Fibroblast of mammary gland (primary cell): ENCODE results near the gene LBH.

Experiments used
- DNase-seq: peaks from one replicate; pipeline ENCODE4 v3.0.0-alpha.2; 2010; ENCODE audit warnings: low read depth
- H3K4me3 ChIP-seq: 2 replicates; pipeline ENCODE4 v1.5.1; 2011; ENCODE audit warnings: low read depth, mild to moderate bottlenecking, low read length, moderate library complexity; ENCODE audit not compliant: control insufficient read depth
- TF ChIP-seq, protein P1 (sequence below): conservative IDR thresholded peaks from 2 replicates; pipeline ENCODE4 v1.5.1; 2011; ENCODE audit warnings: low read depth, low read length, inconsistent platforms; ENCODE audit not compliant: control insufficient read depth, insufficient read depth

LBH gene

DNA sequence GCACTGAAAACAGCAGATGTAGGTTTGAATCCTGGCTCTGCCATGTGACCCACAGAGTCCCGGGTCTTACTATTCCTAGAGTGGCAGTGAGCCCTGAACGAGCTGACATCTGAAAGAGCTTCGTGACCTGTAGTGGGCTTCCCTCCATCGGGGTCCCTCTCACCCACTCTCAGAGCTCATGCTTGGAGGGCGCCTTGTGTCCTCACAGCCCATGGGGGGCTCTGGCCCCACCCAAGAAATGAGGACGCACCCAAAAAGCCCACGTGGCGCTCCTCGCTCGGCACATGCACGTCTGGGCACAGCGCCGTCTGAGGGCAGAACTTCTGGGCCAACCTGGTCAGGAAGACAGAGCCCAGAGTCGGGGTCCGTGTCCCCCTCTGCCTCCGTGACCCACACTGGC is 23.7 kb downstream of the LBH start:
- no peak overlapping the region for H3K4me3 ChIP-seq
- TF ChIP-seq, protein P1, sequence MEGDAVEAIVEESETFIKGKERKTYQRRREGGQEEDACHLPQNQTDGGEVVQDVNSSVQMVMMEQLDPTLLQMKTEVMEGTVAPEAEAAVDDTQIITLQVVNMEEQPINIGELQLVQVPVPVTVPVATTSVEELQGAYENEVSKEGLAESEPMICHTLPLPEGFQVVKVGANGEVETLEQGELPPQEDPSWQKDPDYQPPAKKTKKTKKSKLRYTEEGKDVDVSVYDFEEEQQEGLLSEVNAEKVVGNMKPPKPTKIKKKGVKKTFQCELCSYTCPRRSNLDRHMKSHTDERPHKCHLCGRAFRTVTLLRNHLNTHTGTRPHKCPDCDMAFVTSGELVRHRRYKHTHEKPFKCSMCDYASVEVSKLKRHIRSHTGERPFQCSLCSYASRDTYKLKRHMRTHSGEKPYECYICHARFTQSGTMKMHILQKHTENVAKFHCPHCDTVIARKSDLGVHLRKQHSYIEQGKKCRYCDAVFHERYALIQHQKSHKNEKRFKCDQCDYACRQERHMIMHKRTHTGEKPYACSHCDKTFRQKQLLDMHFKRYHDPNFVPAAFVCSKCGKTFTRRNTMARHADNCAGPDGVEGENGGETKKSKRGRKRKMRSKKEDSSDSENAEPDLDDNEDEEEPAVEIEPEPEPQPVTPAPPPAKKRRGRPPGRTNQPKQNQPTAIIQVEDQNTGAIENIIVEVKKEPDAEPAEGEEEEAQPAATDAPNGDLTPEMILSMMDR = no peak
- no peak for DNase-seq

DNA sequence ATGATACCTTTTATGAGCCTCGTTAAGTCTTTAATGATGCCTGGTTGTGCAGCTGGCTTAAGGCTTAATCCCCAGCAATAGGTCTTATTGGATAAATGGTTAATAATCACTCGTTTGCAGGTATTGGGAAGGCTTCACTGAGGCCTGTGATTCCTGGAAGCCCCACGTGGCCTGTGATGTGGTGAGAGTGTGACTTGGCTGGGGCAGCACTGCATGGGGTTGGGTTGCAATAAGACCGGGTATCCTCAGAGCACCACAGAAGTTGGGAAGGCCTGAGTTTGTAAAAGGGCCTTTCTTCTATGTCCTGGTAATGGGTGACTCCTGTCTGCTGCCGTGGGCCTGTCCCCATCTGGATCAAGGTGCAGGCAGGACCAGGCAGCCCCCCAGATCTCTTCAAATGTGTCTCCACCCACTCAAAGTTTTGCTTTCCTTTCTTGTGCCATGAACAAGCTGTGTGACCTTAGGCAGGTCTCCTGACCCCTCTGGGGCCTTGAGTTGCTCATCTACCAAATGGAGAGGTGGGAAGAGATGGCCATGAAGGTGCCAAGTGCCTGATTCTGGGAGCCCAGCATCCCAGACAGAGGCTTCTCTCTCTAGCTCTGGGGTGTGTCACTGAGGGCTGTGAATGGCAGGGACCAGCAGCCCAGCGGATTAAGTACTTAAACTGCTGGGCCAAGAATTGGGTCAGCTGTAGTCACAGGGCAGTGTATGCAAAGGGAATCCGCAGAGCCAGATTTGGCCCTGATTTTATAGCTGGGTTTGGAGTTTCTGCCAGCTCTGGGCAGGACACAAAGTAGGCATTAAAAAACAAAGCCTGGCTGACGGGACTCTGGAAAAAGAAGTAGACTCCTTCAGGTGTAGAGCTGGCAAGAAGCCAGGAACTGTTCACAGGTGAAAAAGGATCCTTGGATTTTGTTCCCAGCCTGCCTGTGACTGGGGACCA is 24.4 kb downstream of the LBH start:
- DNase-seq = no peak
- TF ChIP-seq, protein P1 = no peak
- no peak overlapping the region for H3K4me3 ChIP-seq

DNA sequence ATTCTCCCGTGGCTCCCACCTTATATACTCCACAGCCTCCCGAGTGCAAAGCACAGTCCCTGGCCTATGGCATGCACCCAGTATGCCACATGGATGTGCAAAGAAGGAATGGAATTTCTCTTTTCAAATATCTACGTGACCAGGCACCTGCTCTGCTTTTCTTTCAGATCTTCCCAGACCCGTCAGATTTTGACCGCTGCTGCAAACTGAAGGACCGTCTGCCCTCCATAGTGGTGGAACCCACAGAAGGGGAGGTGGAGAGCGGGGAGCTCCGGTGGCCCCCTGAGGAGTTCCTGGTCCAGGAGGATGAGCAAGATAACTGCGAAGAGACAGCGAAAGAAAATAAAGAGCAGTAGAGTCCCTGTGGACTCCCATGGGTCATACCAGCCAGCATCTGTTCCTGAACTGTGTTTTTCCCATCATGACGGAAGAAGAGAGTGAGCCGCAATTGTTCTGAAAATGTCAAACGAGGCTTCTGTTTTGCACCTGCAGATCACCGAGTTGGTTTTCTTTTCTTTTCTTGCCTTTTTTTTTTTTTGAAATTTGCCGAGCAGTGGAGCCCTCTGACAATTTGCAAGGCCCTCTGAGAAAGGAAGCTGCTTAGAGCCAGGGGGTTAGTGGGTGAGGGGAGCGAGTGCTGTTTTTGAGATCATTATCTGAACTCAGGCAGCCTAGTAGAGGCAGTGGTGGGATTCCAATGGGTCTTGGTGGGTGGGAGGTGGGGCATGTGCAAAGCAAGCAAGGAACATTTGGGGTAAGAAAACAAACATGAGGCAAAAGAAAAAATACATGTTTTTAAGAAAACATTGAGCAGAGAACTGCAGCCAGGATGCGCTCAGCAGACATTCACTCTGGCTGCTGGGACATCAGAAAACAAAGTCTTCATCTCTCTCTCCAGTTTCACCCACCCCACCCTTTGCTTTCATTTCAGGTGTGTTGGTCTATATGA is 26.2 kb downstream of the LBH start:
- H3K4me3 ChIP-seq = no peak overlapping the region
- TF ChIP-seq, protein P1 = no peak

DNA sequence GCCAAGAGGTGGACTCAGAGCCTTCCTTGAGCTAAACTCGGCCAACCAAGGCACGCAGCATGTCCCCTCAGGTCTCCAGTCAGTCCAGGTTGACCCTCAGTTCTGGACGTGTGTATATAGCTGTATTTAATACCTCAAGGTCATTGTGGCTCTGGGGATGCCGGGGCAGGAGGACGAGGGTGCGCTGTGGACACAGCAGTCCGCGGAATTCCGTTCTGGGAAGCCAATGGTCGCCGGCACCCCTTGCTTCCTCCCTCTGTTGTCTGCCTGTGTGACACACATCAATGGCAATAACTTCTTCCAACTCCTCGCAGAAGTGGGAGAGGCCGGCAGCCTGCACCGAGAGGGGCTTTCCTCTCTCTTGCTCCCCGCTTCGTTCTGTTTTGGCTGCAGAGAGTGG is 27.7 kb downstream of the LBH start:
- H3K4me3 ChIP-seq = no peak overlapping the region
- no peak for DNase-seq
- TF ChIP-seq, protein P1 = no peak

More for the DNA sequence above, 26.2 kb downstream of the LBH start:
- DNase-seq = no peak

DNA sequence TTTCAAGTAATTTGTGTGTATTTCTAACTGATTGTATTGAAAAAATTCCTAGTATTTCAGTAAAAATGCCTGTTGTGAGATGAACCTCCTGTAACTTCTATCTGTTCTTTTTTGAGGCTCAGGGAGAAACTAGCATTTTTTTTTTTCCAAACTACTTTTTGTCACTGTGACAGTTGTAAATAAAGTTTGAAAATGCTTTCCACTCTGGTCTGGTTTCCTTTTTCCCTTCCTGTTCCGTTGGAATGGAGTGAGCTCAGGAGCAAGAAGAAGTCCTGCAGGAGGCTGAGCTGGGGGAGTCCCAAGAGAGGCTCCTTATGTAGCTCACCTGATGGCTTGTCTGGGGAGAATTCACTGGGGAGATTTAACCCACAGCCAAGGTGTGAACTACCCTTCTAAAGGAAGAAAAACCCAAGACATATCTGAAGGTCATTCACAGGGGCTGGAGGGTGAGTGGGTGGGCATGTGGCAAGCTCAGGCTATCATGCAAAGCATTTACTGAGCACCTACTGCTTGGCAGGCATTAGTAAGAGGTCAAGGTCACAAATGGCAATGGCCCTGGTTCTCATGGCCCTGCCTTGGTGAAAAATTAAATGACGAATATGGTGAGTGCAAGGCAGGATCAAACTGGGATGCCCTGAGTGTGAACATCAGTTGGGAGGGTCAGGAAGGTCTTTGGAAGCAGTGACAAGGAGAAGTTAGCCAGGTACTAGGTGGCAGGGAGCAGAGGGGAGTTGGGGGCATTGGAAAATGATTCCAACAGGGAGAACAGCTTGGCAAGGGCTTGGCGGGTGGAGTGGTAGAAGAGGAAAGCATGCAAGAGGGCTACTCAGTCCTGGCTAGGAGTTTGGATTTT is 28.7 kb downstream of the LBH start:
- no peak overlapping the region for H3K4me3 ChIP-seq
- TF ChIP-seq, protein P1 = no peak
- DNase-seq = no peak

DNA sequence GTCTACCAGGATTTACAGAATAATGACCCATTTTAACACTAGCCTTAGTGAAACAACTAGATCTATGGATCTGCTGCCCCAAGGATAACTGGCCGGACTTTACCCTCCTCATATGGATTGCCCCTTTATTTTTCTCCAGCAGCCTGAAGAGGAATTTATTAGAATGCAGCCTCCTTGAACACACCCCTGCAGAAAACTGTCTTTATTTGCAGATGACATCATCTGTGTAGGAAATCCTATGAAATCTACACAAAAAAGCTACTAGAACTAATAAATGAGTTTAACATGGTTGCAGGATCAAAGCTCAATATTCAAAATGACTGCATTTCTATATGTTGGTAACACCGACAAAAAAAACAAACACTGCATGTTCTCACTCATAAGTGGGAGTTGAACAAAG is 29.6 kb downstream of the LBH start:
- no peak for DNase-seq
- TF ChIP-seq, protein P1 = no peak
- H3K4me3 ChIP-seq = no peak overlapping the region
